Activated gamma-delta T cell treated with Interleukin-2 at 50 U/mL for 16 hours (primary cell): ENCODE data around the gene ERH.

Experiments used
- DNase-seq: peaks from one replicate; pipeline ENCODE4 v3.0.0-alpha.2; 2020

ERH gene

DNA sequence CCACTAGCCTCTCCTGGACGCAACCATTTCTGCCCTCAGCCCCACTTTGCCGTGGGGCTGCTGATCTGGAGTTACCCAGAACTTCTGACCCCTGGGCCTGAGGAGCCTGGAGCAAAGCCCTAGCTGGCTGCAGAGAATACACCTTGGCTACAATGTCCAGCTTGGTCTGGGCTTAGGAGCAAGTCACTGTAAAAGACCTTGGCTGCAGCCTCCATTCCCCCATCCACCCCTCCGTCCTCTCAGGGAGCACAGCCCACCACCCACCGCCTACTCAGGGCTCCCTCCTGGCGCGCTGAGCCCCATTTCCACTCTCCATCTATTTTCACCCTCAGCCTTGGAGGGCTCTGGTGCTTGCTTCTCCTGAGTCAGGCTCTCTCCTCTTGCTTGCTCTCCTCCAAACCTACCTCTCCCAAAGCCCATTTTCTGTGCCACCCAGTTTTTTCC, 42.9 kb downstream of the ERH start:
- no peak for DNase-seq

DNA sequence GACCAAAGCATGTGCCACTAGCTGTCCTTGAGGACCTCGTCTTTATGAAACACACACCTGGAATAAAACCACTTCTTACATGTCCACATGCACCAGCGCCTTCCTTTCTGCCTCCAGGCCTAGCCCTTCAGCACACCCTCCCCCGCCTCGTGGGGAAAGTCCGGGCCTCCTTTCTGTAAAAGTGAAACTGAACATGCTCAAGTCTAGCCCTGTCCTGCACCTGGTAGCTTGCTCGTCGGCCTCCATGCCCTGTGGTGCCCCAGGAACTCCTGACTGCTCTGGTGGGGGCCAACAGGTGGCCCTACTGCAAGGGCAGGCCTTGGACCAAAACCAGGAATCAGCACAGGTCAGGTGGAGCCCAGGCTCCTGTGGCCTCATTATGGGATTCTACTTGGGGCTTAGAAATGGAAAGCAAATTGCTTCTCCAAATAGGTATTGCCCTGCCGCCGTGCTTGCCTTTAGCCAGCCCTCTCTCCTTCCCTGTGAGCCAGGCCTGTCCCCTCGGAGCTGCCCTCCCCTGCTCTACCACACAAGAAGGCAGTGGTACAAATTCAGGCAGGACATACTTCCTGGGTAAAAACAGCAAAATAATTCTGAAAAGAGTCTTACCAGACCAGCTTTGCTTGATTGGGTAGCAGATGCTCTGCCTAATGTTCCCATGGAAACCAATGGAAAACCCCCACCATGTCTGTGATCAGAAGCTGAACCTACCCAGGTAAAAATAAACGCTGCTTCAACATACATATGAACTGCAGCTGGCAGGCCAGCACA, 43.5 kb downstream of the ERH start:
- peak; percentile 10 for DNase-seq

GRCh38 chr14:69353168-69353567, 44.9 kb downstream of the ERH start:
- DNase-seq: no peak

GRCh38 chr14:69351911-69352310, 46.2 kb downstream of the ERH start:
- no peak for DNase-seq

- DNase-seq: no peak
Measured at GRCh38 chr14:69351385-69351784, 46.7 kb downstream of the ERH start.

- DNase-seq: no peak
Measured at GRCh38 chr14:69350892-69351291, 47.2 kb downstream of the ERH start.

DNA sequence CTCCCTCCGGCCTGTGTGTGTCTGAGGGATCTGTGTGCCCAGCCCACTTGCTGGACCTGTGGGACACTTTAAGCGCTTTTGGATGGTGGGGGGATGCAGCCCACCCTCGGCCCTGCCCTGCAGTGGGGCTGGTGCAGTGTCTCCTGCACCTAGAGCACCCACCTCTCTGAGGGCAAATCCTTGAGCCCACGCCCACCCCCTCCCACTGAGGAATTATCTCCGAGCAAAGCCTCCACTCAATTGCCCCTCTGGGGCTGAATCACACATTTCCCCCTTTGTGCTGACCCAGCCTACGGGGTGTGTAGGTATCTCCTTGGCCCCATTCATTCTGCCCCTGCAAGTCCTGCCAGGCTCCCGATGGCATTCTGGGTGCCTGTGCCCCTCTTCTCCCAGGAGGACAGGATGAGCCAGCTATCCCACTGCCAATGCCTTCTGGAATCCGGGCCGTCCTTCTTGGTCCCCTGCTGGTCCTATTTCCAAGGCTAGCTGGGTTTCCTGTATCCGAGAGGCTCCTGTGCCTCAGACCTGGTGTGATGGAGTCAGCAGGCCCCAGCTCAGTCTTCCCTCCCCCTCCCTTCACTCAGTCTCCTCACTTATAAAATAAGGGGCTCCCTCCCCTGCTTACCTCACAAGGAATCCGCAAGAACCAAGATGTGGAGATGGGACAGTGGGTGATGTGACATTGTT, 48.9 kb downstream of the ERH start:
- no peak for DNase-seq

- no peak for DNase-seq
Measured at GRCh38 chr14:69346710-69347109, 51.4 kb downstream of the ERH start.

GRCh38 chr14:69345402-69345801, 52.7 kb downstream of the ERH start:
- no peak for DNase-seq

DNA sequence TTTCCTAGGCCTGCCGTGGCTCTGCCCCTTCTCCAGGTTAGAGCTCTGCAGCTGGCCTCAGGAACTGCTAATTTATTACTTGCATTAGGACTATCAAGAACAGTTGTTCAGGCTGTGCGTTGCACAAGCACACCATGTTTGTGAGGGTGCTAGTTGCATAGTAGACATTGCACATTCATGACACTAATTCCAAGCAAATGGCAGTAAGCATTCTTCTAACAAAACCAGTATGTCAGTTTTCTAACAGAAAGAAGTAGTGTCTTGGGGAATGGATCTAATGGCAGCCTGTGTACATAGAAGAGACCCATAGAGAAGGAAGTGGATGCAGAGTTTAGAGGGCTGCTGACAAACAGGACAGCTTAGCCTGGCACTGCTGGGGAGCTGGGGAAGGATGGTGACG, 53.9 kb downstream of the ERH start:
- no peak for DNase-seq

- DNase-seq: no peak
Measured at GRCh38 chr14:69342928-69343525, 55.1 kb downstream of the ERH start.

GRCh38 chr14:69339426-69339825, 58.7 kb downstream of the ERH start:
- no peak for DNase-seq

GRCh38 chr14:69337984-69338383, 60.1 kb downstream of the ERH start:
- DNase-seq: no peak

DNA sequence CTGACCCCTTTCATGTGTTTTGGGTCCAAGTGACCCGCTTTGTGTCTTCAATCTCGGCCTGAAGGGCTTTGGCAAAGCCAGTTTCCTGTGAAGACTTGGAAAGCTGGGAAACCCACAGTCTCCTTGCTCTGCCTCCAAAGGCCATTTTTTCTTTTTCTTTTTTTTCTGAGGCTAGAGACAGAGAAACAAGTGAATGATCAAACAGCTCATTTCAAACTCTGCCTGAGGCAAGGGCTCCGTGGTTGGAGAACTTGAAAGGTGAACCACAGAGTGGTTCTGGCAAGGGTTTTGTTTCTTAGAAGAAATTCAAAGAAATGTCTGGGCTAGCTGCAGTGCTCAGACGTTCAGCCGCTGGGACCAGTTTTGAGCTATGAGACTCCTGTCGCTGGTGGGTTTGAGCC, 62.7 kb downstream of the ERH start:
- DNase-seq: no peak

DNA sequence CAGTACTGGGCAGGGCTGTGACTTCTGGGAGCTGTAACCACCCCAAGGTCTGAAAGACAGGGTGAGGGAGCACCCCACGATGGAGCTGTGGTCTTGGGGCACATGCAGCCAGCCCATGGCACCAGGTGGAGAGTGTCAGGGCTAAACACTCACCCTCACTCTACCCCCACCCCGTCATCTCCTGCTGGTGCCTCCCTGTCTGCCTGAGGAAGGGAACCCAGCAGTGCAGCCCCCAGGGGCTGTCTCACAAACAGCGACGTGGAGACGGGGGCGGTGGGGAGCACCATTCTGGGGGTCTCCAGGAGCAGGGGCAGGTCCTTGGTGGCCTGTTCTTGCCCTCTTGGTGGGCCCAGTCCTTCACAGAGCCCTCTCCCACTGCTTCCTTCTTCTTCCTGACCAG, 63.5 kb downstream of the ERH start:
- DNase-seq: no peak

- no peak for DNase-seq
Measured at GRCh38 chr14:69333791-69334337, 64.2 kb downstream of the ERH start.

DNA sequence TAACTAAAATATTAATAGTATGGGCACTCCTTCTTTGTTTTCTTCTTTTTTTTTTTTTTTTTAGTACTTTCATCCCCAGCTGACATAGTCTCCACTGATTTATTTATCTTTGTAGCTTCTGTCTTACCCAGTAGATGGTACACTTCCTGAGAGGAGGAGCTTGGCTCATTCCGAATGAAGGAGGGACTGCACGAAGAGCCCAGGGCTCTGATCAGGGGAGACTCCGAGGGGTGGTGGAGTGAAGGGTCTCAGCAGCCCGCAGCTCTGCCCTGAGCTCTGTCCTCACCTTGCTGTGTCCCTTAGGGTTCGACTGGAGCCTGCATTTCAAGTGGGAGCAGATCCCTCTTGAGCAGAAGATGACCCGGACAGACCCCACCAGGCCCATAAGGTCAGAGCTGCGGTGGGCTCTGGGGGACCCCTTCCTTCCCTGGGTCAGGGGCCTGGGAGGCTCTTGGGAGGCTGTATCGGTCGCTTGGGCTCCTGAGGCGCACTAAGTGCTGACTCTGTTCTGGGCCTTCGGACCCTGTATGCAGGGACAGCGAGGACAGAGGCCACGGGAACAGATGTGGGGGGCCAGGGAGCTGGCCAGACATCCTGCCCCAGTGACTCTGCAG, 65.2 kb downstream of the ERH start:
- no peak for DNase-seq

GRCh38 chr14:69331206-69331605, 66.9 kb downstream of the ERH start:
- no peak for DNase-seq
